ENCODE results near the gene TPPP3. TPM values are rescaled to one million over a fixed set of nuclear protein-coding genes. Genes with fewer than 3 reads are reported as not detected.
"Not testable (repeated sequence)": the region's sequence is repeated elsewhere in the genome, so short reads cannot be mapped to it uniquely, and the experiment has no call there.

TPPP3 gene
- polyA plus RNA-seq, 1 donor = 57.2 TPM

- Histone ChIP-seq H3K4me1 (ENCODE audit: control insufficient read depth, insufficient read depth, low read length) (peaks cover 13% of the 10 kb centered on the region), H3K27ac (ENCODE audit: low read length) (peak within 1 kb of the TSS; percentile 24), H3K9me3 (ENCODE audit: control insufficient read depth, low read depth, low read length) (no peaks in the 10 kb centered on the region), H3K36me3 (ENCODE audit: control insufficient read depth, insufficient read depth, low read length) (no peaks in the 10 kb centered on the region), H3K27me3 (ENCODE audit: control insufficient read depth, insufficient read depth, low read length) (no peaks in the 10 kb centered on the region), H3K4me3 (ENCODE audit: low read length) (peak within 1 kb of the TSS; percentile 51)
- peak in 1 of 2 donors; percentile 67 for DNase-seq
- 0% methylated on average over 1 of the region's 73 CpGs for WGBS (ENCODE audit: insufficient coverage, low lambda C conversion rate)
Measured at GRCh38 chr16:67415872-67416793, 22.8 kb upstream of the TPPP3 start, which contains the start of gene ZDHHC1. ZDHHC1 (minus strand) TSS chr16:67416477; CDS start chr16:67407775, 8,702 bp downstream.

- 100% methylated on average over 6 of the region's 19 CpGs for WGBS (ENCODE audit: insufficient coverage, low lambda C conversion rate)
- not testable (repeated sequence) for H3K27ac ChIP-seq (ENCODE audit: low read length); DNase-seq; H3K36me3 ChIP-seq (ENCODE audit: control insufficient read depth, insufficient read depth, low read length); H3K27me3 ChIP-seq (ENCODE audit: control insufficient read depth, insufficient read depth, low read length); H3K9me3 ChIP-seq (ENCODE audit: control insufficient read depth, low read depth, low read length)
- Histone ChIP-seq H3K4me1 (ENCODE audit: control insufficient read depth, insufficient read depth, low read length) (peaks cover 13% of the 10 kb centered on the region), H3K4me3 (ENCODE audit: low read length) (peak overlapping the region; percentile 51)
Measured at GRCh38 chr16:67415421-67415820, 22.1 kb upstream of the TPPP3 start.

GRCh38 chr16:67413978-67414911, 20.9 kb upstream of the TPPP3 start:
- Histone ChIP-seq H3K4me1 (ENCODE audit: control insufficient read depth, insufficient read depth, low read length) (peaks cover 13% of the 10 kb centered on the region), H3K4me3 (ENCODE audit: low read length) (no peak overlapping the region), H3K27me3 (ENCODE audit: control insufficient read depth, insufficient read depth, low read length) (no peaks in the 10 kb centered on the region), H3K27ac (ENCODE audit: low read length) (no peak overlapping the region), H3K36me3 (ENCODE audit: control insufficient read depth, insufficient read depth, low read length) (no peaks in the 10 kb centered on the region), H3K9me3 (ENCODE audit: control insufficient read depth, low read depth, low read length) (no peaks in the 10 kb centered on the region)
- no peak for DNase-seq
- WGBS (ENCODE audit: insufficient coverage, low lambda C conversion rate) = 80% methylated on average over 3 of the region's 6 CpGs

GRCh38 chr16:67412294-67412693, 19.0 kb upstream of the TPPP3 start:
- Histone ChIP-seq H3K9me3 (ENCODE audit: control insufficient read depth, low read depth, low read length) (no peaks in the 10 kb centered on the region), H3K4me3 (ENCODE audit: low read length) (no peak overlapping the region), H3K27ac (ENCODE audit: low read length) (no peak overlapping the region), H3K4me1 (ENCODE audit: control insufficient read depth, insufficient read depth, low read length) (peaks cover 7% of the 10 kb centered on the region), H3K27me3 (ENCODE audit: control insufficient read depth, insufficient read depth, low read length) (no peaks in the 10 kb centered on the region), H3K36me3 (ENCODE audit: control insufficient read depth, insufficient read depth, low read length) (no peaks in the 10 kb centered on the region)
- no peak for DNase-seq
- WGBS (ENCODE audit: insufficient coverage, low lambda C conversion rate) = no CpG with 5 or more reads among the region's 2 CpGs

- peaks cover 3% of the 10 kb centered on the region for H3K4me1 ChIP-seq (ENCODE audit: control insufficient read depth, insufficient read depth, low read length)
Measured at GRCh38 chr16:67411339-67411738, 18.0 kb upstream of the TPPP3 start.

GRCh38 chr16:67409631-67410030, 16.3 kb upstream of the TPPP3 start:
- H3K27ac ChIP-seq (ENCODE audit: low read length) = no peak overlapping the region
- no peaks in the 10 kb centered on the region for H3K27me3 ChIP-seq (ENCODE audit: control insufficient read depth, insufficient read depth, low read length)
- no peaks in the 10 kb centered on the region for H3K9me3 ChIP-seq (ENCODE audit: control insufficient read depth, low read depth, low read length)
- no peak for DNase-seq
- H3K4me3 ChIP-seq (ENCODE audit: low read length) = no peak overlapping the region
- no CpG with 5 or more reads among the region's 9 CpGs for WGBS (ENCODE audit: insufficient coverage, low lambda C conversion rate)
- no peaks in the 10 kb centered on the region for H3K36me3 ChIP-seq (ENCODE audit: control insufficient read depth, insufficient read depth, low read length)
- peaks cover 6% of the 10 kb centered on the region for H3K4me1 ChIP-seq (ENCODE audit: control insufficient read depth, insufficient read depth, low read length)

More at GRCh38 chr16:67411339-67411738, 18.0 kb upstream of the TPPP3 start:
- H3K36me3 ChIP-seq (ENCODE audit: control insufficient read depth, insufficient read depth, low read length) = no peaks in the 10 kb centered on the region
- DNase-seq = no peak
- H3K4me3 ChIP-seq (ENCODE audit: low read length) = no peak overlapping the region
- no peaks in the 10 kb centered on the region for H3K27me3 ChIP-seq (ENCODE audit: control insufficient read depth, insufficient read depth, low read length)
- H3K9me3 ChIP-seq (ENCODE audit: control insufficient read depth, low read depth, low read length) = no peaks in the 10 kb centered on the region
- no CpG with 5 or more reads among the region's 3 CpGs for WGBS (ENCODE audit: insufficient coverage, low lambda C conversion rate)
- H3K27ac ChIP-seq (ENCODE audit: low read length) = no peak overlapping the region

GRCh38 chr16:67407788-67408452, 14.6 kb upstream of the TPPP3 start:
- H3K9me3 ChIP-seq (ENCODE audit: control insufficient read depth, low read depth, low read length) = no peaks in the 10 kb centered on the region
- H3K36me3 ChIP-seq (ENCODE audit: control insufficient read depth, insufficient read depth, low read length) = no peaks in the 10 kb centered on the region
- no peaks in the 10 kb centered on the region for H3K27me3 ChIP-seq (ENCODE audit: control insufficient read depth, insufficient read depth, low read length)
- DNase-seq = no peak
- WGBS (ENCODE audit: insufficient coverage, low lambda C conversion rate) = no CpG with 5 or more reads among the region's 6 CpGs
- H3K4me3 ChIP-seq (ENCODE audit: low read length) = no peak overlapping the region
- H3K27ac ChIP-seq (ENCODE audit: low read length) = no peak overlapping the region
- peaks cover 21% of the 10 kb centered on the region for H3K4me1 ChIP-seq (ENCODE audit: control insufficient read depth, insufficient read depth, low read length)

- no peaks in the 10 kb centered on the region for H3K27me3 ChIP-seq (ENCODE audit: control insufficient read depth, insufficient read depth, low read length)
- 80% methylated on average over 1 of the region's 7 CpGs for WGBS (ENCODE audit: insufficient coverage, low lambda C conversion rate)
- H3K9me3 ChIP-seq (ENCODE audit: control insufficient read depth, low read depth, low read length) = no peaks in the 10 kb centered on the region
- no peak overlapping the region for H3K4me3 ChIP-seq (ENCODE audit: low read length)
- peaks cover 21% of the 10 kb centered on the region for H3K4me1 ChIP-seq (ENCODE audit: control insufficient read depth, insufficient read depth, low read length)
- H3K36me3 ChIP-seq (ENCODE audit: control insufficient read depth, insufficient read depth, low read length) = no peaks in the 10 kb centered on the region
- DNase-seq = no peak
- no peak overlapping the region for H3K27ac ChIP-seq (ENCODE audit: low read length)
Measured at GRCh38 chr16:67407176-67407787, 14.0 kb upstream of the TPPP3 start.

GRCh38 chr16:67406111-67406971, 13.0 kb upstream of the TPPP3 start:
- Histone ChIP-seq H3K27ac (ENCODE audit: low read length) (no peak overlapping the region), H3K27me3 (ENCODE audit: control insufficient read depth, insufficient read depth, low read length) (no peaks in the 10 kb centered on the region), H3K36me3 (ENCODE audit: control insufficient read depth, insufficient read depth, low read length) (no peaks in the 10 kb centered on the region), H3K4me1 (ENCODE audit: control insufficient read depth, insufficient read depth, low read length) (peaks cover 21% of the 10 kb centered on the region), H3K4me3 (ENCODE audit: low read length) (no peak overlapping the region), H3K9me3 (ENCODE audit: control insufficient read depth, low read depth, low read length) (no peaks in the 10 kb centered on the region)
- WGBS (ENCODE audit: insufficient coverage, low lambda C conversion rate) = no CpG with 5 or more reads among the region's 18 CpGs
- no peak for DNase-seq
